Forelimb muscle (tissue), 1 donor: Measurements from ENCODE around the gene ASIC3. TPM values are rescaled to one million over a fixed set of nuclear protein-coding genes. Genes with fewer than 3 reads are reported as not detected.

Experiments used
- DNase-seq: peaks from one replicate; pipeline ENCODE4 v3.0.0-alpha.2; 2013; ENCODE audit warnings: low read depth
- polyA plus RNA-seq: library from polyadenylated mRNA; unstranded; fragments of 120-200 nt; gene quantifications from one replicate; pipeline ENCODE4 v1.2.1, GENCODE V29; 2013; ENCODE audit not compliant: insufficient read length

The ASIC3 gene
- polyA plus RNA-seq, 1 donor: 6.8 TPM

DNA sequence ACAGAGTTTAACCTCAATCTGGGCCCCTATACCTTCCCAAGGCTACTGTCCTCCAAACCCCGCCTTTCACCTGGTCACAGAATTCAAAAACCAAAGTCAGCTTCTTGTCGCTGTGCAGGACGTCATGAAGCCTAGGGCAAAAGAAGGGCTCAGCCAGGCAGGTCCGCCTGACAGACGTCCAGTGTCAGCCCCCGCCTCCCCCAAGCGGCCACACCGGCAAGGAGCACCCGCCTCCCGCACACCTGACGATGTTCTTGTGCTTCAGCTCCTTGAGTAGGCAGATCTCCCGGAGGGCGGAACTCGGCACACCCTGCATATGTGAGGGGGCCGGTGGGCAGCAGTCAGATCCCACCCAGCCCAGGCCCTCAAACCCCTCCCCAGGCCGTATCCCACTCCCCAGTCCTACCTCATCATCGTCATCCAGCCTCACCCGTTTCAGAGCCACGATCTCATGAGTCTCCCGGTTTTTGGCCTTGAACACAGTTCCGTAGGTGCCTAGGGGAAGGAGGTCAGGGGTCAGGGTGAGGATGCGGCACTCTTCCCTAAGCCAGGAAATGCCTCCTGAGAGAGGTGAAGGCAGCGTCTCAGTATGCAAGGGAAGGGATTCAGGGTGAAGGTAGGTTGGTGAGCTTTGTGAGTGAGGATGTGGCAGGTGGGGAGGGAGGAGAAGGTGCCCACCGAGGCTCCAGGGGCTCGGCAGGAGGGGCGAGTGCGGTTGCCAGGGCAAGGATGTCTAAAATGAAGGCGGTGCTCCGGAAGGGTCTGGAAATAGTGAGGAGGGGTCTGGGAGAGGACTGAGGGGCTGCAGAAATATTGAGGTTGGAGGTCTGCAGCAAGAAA lies 8.6 kb downstream of the ASIC3 start:
- no peak for DNase-seq

GRCh38 chr7:151057506-151057988 lies 9.2 kb downstream of the ASIC3 start, which contains the start of gene CDK5:
CDK5 (minus strand) TSS chr7:151057897; CDS start chr7:151057848, 49 bp downstream.
- DNase-seq: no peak

DNA sequence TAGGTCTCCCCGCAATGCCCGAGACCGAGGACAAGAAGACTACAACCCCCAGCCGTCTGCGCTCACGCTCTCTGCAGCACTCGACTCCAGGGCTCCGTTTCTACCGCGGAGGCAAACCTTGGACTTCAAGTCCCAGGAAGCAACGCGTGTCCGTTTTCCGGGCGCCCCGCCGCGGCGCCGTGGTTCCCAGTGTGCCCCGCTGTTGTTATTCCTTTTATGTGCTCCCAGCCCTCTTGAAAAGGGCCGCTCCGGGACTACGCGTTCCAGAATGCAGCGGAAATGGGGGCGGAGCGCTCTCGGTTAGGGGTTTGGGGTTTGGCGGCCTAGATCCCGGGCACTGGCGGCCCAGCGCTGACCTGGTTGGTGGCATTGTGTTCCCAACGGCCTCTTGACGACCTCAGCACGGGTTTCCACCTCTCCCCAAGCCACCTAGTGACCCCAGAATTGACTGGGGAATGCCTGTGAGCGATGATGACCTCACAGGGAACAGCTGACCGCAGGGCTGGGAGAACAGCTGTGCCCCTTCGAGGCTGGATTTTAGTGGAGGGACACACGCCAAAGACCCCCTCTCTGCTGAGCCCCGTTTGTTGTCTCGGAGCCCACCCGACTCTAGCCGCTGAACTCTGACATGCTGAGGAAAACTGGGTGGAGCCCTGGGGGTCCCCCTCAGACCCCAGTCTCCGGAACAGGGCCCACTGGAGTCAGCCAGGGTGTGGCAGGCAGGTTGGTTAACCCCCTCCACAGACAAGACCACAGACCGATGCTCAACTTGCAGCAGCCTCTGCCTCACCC lies 9.9 kb downstream of the ASIC3 start:
- DNase-seq: peak; percentile 98

- no peak for DNase-seq
These were observed 10.5 kb downstream of the ASIC3 start for GRCh38 chr7:151058781-151059366.

DNA sequence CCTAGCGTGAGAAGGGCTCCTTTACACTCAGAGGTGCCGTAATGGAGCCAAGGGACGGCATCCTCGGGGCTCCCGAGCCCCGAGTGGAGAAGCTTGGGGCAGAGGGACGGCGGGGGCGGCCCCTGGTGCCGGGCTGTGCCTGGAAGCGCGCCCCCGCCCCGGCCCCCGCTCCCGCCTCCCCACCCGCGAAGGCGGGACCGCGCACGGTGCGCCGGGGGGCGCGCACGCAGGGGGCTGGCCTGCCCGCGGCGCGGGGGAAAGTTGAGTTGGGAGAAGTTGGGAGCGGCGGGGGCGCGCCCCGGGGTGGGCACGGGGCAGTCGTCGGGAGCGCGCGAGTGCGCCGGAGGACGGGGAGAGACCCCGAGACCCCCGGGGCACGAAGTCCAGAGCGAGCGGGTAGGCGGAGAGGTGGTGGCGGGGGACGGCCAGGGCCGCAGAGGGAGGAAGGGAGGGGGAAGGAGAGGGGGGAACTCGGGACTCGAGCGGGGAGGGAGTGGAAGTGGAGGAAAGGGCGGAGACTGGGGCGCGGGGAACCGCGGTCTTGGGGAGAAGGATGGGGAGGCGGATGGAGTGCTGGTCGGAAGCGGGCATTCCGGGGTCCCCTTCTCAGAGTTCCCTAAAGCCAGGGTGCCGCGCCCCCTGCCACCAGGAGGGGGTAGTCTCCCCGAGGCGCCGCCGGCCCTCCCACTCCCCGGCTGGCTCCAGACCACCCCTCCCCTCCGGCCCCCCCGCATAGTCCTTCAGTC lies 11.2 kb downstream of the ASIC3 start, which contains the start of gene SLC4A2:
Gene SLC4A2, plus strand, starts transcription at position 223 of the 746 bp plus-strand sequence. CDS start 2,399 bp downstream, outside the sequence.
- DNase-seq: peak; percentile 52

- DNase-seq: no peak
These were observed 11.7 kb downstream of the ASIC3 start for GRCh38 chr7:151060113-151060415.

GRCh38 chr7:151060416-151061212 lies 12.3 kb downstream of the ASIC3 start:
- DNase-seq: no peak

GRCh38 chr7:151061213-151062110 lies 13.1 kb downstream of the ASIC3 start:
- no peak for DNase-seq

DNA sequence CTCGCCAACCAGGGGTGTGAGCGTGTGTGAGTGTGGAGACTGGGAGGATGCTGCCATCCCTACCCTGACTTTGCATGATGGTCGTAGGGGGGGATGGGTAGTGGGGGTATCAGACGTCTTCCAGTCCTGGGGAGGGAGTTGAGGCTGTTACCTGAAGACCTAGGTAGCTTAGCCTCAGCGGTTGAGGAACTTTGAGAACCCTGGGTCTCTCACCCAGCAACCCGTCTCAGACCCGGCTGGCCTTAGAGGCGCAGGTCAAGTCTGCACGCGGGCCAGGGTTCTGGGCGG lies 13.7 kb downstream of the ASIC3 start:
- DNase-seq: no peak

- no peak for DNase-seq
These were observed 14.3 kb downstream of the ASIC3 start for GRCh38 chr7:151062399-151063211.

GRCh38 chr7:151063212-151063561 lies 14.9 kb downstream of the ASIC3 start:
- no peak for DNase-seq

- DNase-seq: no peak
These were observed 16.1 kb downstream of the ASIC3 start for GRCh38 chr7:151064454-151064853.

DNA sequence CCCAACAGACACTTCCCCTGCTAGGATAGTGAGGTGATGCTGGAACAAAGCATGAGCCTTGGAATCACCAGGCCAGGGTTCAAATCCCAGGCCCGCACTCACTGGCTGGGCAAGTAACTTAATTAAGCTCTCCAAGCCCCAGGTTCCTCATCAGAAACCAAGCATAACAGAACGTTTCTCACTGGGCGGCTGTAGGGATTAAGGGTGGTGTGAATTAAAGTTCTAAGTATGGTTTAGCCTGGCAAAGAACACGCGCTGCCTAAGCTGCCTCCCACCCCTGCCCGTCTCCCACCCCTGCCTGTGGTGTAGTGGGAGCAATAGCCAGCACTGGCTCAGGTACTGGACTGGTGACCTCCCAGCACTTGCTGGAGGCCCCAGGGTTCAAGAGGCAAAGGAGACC lies 16.7 kb downstream of the ASIC3 start:
- DNase-seq: no peak

GRCh38 chr7:151065516-151065915 lies 17.2 kb downstream of the ASIC3 start:
- no peak for DNase-seq

DNA sequence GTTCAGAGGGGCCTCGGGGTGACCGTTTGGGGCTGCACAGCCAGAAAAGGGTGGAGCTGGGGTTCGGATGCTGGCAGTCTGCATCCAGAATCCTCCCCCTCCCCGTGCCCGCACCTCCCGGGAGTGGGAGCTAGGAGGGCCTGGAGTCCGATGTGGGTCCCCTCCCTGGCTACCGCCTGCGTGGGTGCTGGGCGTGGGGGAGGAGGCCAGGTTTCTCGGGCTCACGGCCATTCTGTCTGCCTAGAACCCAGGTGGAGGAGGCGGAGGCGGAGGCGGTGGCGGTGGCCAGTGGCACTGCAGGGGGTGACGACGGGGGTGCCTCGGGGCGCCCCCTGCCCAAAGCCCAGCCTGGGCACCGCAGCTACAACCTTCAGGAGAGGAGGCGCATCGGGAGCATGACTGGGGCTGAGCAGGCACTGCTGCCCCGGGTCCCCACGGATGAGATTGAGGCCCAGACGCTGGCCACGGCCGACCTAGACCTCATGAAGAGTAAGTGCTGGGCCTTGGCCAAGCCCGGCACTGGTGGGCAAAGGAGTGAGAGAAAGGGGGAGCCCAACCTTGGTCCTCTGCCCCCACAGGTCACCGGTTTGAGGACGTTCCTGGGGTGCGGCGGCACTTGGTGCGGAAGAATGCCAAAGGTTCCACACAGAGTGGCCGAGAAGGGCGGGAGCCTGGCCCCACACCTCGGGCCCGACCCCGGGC lies 18.1 kb downstream of the ASIC3 start:
- DNase-seq: no peak

- DNase-seq: no peak
These were observed 19.9 kb downstream of the ASIC3 start for GRCh38 chr7:151068069-151068773.

- DNase-seq: no peak
These were observed 21.7 kb downstream of the ASIC3 start for GRCh38 chr7:151069841-151070573.
